Measurements from ENCODE around the gene DEFB108B. TPM values are rescaled to one million over a fixed set of nuclear protein-coding genes. Genes with fewer than 3 reads are reported as not detected.
"Not testable (repeated sequence)": the region's sequence is repeated elsewhere in the genome, so short reads cannot be mapped to it uniquely, and the experiment has no call there.

The DEFB108B gene
- total and polyA plus RNA-seq, 2 donors (not counting 1 experiment from before 2014, with no cell fraction given) = not detected

- not testable (repeated sequence) for H3K27me3 ChIP-seq (replicated peaks in 1 of 4; ENCODE audit: control extremely low read depth in 1 of 4, control insufficient read depth in 3 of 4, insufficient read depth in 4 of 4, low read length in 3 of 4)
- H3K4me2 ChIP-seq (replicated peaks; ENCODE audit: low read depth, low read length, poor library complexity, severe bottlenecking) = peak overlapping the region; percentile 74
- under 1% methylated on average over 31 of the region's 46 CpGs for WGBS (ENCODE audit: insufficient coverage)
Measured at GRCh38 chr11:71813481-71814355, 19.3 kb upstream of the DEFB108B start.

DNA sequence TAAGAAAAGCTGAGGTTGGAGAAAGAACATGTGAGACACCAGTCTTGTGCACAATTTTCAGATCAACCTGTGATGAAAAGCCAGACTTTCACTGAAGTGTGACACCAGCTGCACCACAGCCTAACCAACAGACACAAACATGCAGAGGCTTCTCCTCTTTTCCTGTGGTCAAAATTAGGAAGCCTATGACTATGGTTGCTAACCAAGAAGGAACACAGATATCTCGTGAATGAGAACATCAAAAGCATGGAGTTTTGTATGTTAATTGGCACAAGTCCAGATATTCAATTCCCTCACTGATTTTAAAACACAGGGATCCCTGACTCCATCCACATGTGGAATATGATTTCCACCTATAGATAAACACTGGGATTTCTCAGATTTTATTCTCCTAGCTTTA lies 11.5 kb upstream of the DEFB108B start:
- no CpG with 5 or more reads among the region's 1 CpG for WGBS (ENCODE audit: insufficient coverage)
- H3K4me1 ChIP-seq (ENCODE audit: control insufficient read depth in 2 of 2, insufficient read depth in 2 of 2, low read length in 2 of 2); ATAC-seq (ENCODE audit: low read depth); H3K27ac ChIP-seq (ENCODE audit: low read length in 2 of 2); H3K4me3 Mint-ChIP-seq; H4K20me1 ChIP-seq (ENCODE audit: control insufficient read depth, insufficient read depth, low read length, poor library complexity, severe bottlenecking); H3K27ac Mint-ChIP-seq; H3K27me3 Mint-ChIP-seq; DNase-seq; H3K27me3 ChIP-seq (replicated peaks in 1 of 4; ENCODE audit: control extremely low read depth in 1 of 4, control insufficient read depth in 3 of 4, insufficient read depth in 4 of 4, low read length in 3 of 4); CTCF ChIA-PET; H3K4me3 ChIP-seq (ENCODE audit: control extremely low read depth in 1 of 5, extremely low read depth in 1 of 5, insufficient read depth in 1 of 5, low read depth in 2 of 5, low read length in 4 of 5); H3K4me1 Mint-ChIP-seq; H3K9me3 ChIP-seq (ENCODE audit: control extremely low read depth in 1 of 3, control insufficient read depth in 2 of 3, insufficient read depth in 1 of 3, low read length in 2 of 3); H2AFZ ChIP-seq (ENCODE audit: insufficient read depth, low read depth, low read length, poor library complexity, severe bottlenecking); POLR2A ChIA-PET; H3K9me3 Mint-ChIP-seq (ENCODE audit: insufficient read depth); H3K79me2 ChIP-seq (ENCODE audit: control insufficient read depth, insufficient read depth, low read length); H3K4me2 ChIP-seq (replicated peaks; ENCODE audit: low read depth, low read length, poor library complexity, severe bottlenecking); H3K36me3 ChIP-seq (replicated peaks in 1 of 2; ENCODE audit: control extremely low read depth in 1 of 2, control insufficient read depth in 1 of 2, extremely low read depth in 1 of 2, insufficient read depth in 2 of 2, low read length in 1 of 2); intact Hi-C loops (cut with micrococcal nuclease); H3K9ac ChIP-seq (ENCODE audit: low read length): not testable (repeated sequence)

More at GRCh38 chr11:71813481-71814355, 19.3 kb upstream of the DEFB108B start:
- H3K4me3 Mint-ChIP-seq = peak overlapping the region; percentile 87
- H3K27me3 Mint-ChIP-seq; H3K9me3 Mint-ChIP-seq (ENCODE audit: insufficient read depth); H3K36me3 ChIP-seq (replicated peaks in 1 of 2; ENCODE audit: control extremely low read depth in 1 of 2, control insufficient read depth in 1 of 2, extremely low read depth in 1 of 2, insufficient read depth in 2 of 2, low read length in 1 of 2); POLR2A ChIA-PET; H3K79me2 ChIP-seq (ENCODE audit: control insufficient read depth, insufficient read depth, low read length); H3K9me3 ChIP-seq (ENCODE audit: control extremely low read depth in 1 of 3, control insufficient read depth in 2 of 3, insufficient read depth in 1 of 3, low read length in 2 of 3); H3K4me1 ChIP-seq (ENCODE audit: control insufficient read depth in 2 of 2, insufficient read depth in 2 of 2, low read length in 2 of 2); H4K20me1 ChIP-seq (ENCODE audit: control insufficient read depth, insufficient read depth, low read length, poor library complexity, severe bottlenecking); H3K4me1 Mint-ChIP-seq: not testable (repeated sequence)
- intact Hi-C loops (cut with micrococcal nuclease) = loop anchor here (1.0 to 5.0 kb wide), 3 partner anchors 21 to 176 kb away; no protein-coding TSS in a partner anchor
- peak overlapping the region; percentile 69 for H3K9ac ChIP-seq (ENCODE audit: low read length)
- H3K27ac Mint-ChIP-seq = peak overlapping the region; percentile 83
- peak overlapping the region; percentile 55 to 68 for H3K27ac ChIP-seq (ENCODE audit: low read length in 2 of 2)
- ATAC-seq (ENCODE audit: low read depth) (peak; percentile 80), DNase-seq (peak; percentile 88)
- H3K4me3 ChIP-seq (ENCODE audit: control extremely low read depth in 1 of 5, extremely low read depth in 1 of 5, insufficient read depth in 1 of 5, low read depth in 2 of 5, low read length in 4 of 5) = peak overlapping the region in 4 of 5 experiments; percentile 51 to 69 (median 60)
- CTCF ChIA-PET = interaction anchor here (0.7 to 2.8 kb wide), 7 partner anchors 13 to 598 kb away, joined by 3 to 9 read pairs (median 7); partner anchors contain the start of genes RNF121 and XNDC1N
- peak overlapping the region; percentile 80 for H2AFZ ChIP-seq (ENCODE audit: insufficient read depth, low read depth, low read length, poor library complexity, severe bottlenecking)
- TF ChIP-seq CTCF (IDR thresholded peaks at IDR 0.05) = peak; percentile 85

DNA sequence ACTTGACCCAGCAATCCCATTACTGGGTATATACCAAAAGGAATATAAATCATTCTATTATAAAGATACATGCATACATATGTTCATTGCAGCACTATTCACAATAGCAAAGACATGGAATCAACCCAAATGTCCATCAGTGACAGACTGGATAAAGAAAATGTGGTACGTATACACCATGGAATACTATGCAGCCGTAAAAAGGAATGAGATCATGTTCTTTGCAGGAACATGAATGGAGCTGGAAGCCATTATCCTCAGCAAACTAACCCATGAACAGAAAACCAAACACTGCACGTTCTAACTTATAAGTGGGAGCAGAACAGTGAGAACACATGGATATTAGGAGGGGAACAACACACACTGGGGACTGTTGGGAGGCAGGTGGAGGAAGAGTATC lies 3.8 kb upstream of the DEFB108B start:
- H3K4me2 ChIP-seq (replicated peaks; ENCODE audit: low read depth, low read length, poor library complexity, severe bottlenecking); ATAC-seq (ENCODE audit: low read depth); DNase-seq; H3K27ac ChIP-seq (ENCODE audit: low read length in 2 of 2); POLR2A ChIA-PET; H3K9me3 ChIP-seq (ENCODE audit: control extremely low read depth in 1 of 3, control insufficient read depth in 2 of 3, insufficient read depth in 1 of 3, low read length in 2 of 3); H3K9ac ChIP-seq (ENCODE audit: low read length); H3K9me3 Mint-ChIP-seq (ENCODE audit: insufficient read depth); H3K36me3 ChIP-seq (replicated peaks in 1 of 2; ENCODE audit: control extremely low read depth in 1 of 2, control insufficient read depth in 1 of 2, extremely low read depth in 1 of 2, insufficient read depth in 2 of 2, low read length in 1 of 2); H3K27ac Mint-ChIP-seq; H3K27me3 ChIP-seq (replicated peaks in 1 of 4; ENCODE audit: control extremely low read depth in 1 of 4, control insufficient read depth in 3 of 4, insufficient read depth in 4 of 4, low read length in 3 of 4); H3K4me1 Mint-ChIP-seq; H3K4me3 ChIP-seq (ENCODE audit: control extremely low read depth in 1 of 5, extremely low read depth in 1 of 5, insufficient read depth in 1 of 5, low read depth in 2 of 5, low read length in 4 of 5); H4K20me1 ChIP-seq (ENCODE audit: control insufficient read depth, insufficient read depth, low read length, poor library complexity, severe bottlenecking); CTCF ChIA-PET; H2AFZ ChIP-seq (ENCODE audit: insufficient read depth, low read depth, low read length, poor library complexity, severe bottlenecking); H3K27me3 Mint-ChIP-seq; H3K4me1 ChIP-seq (ENCODE audit: control insufficient read depth in 2 of 2, insufficient read depth in 2 of 2, low read length in 2 of 2); H3K79me2 ChIP-seq (ENCODE audit: control insufficient read depth, insufficient read depth, low read length); H3K4me3 Mint-ChIP-seq; intact Hi-C loops (cut with micrococcal nuclease): not testable (repeated sequence)
- WGBS (ENCODE audit: insufficient coverage) = no CpG with 5 or more reads among the region's 3 CpGs
